IMR-90 (cell line): Measurements from ENCODE around the gene UNC5B. TPM values are rescaled to one million over a fixed set of nuclear protein-coding genes. Genes with fewer than 3 reads are reported as not detected.

Source experiments
- ATAC-seq: fragments of 200-7000 bp; cut with Tn5 transposase; 2 replicates; pipeline ENCODE4 v1.9.1; 2020; ENCODE audit warnings: low read depth, mild to moderate bottlenecking, moderate library complexity
- BruUV-seq: library from RNA; stranded (reverse); fragments of 400-500 nt; replicated peaks from 2 replicates; lab custom pipeline; 2021; lab: Mats Ljungman, UMichigan
- CTCF ChIA-PET: fragments of 300-600 bp; formaldehyde crosslinking; extraction: SDS; loops from one replicate; lab custom pipeline; 2021; ENCODE audit warnings: antibody characterized with exemption; lab: Yijun Ruan, JAX
- POLR2A ChIA-PET: fragments of 300-600 bp; sonication (Branson Sonifier 250); formaldehyde crosslinking; loops from one replicate; lab custom pipeline; 2022; ENCODE audit warnings: antibody characterized with exemption; ENCODE audit not compliant: unreplicated experiment; lab: Charles Lee
- DNase-seq: peaks from one replicate; pipeline ENCODE4 v3.0.0; 2013
- H2AFZ ChIP-seq: replicated peaks from 2 replicates; pipeline ENCODE3; 2013; ENCODE audit warnings: low read length, mild to moderate bottlenecking; ENCODE audit not compliant: poor library complexity
- H2AK5ac ChIP-seq: 2 replicates; pipeline ENCODE4 v1.6.1; 2013; ENCODE audit warnings: low read depth, low read length, inconsistent platforms
- H2AK9ac ChIP-seq: replicated peaks from 2 replicates; pipeline ENCODE3; 2013; ENCODE audit warnings: mild to moderate bottlenecking, low read depth, low read length, moderate library complexity; ENCODE audit not compliant: poor library complexity
- H2BK120ac ChIP-seq: 2 replicates; pipeline ENCODE4 v1.6.1; 2013; ENCODE audit warnings: low read depth, low read length, inconsistent platforms
- H2BK15ac ChIP-seq: 3 replicates; pipeline ENCODE4 v1.6.1; 2013; ENCODE audit warnings: low read depth, low read length, inconsistent platforms
- H2BK20ac ChIP-seq: 2 replicates; pipeline ENCODE4 v1.6.1; 2013; ENCODE audit warnings: low read depth, mild to moderate bottlenecking, inconsistent platforms, low read length, moderate library complexity
- H2BK5ac ChIP-seq: 2 replicates; pipeline ENCODE4 v1.6.1; 2013; ENCODE audit warnings: mild to moderate bottlenecking, low read depth, low read length, inconsistent platforms; ENCODE audit not compliant: poor library complexity, severe bottlenecking
- H3K14ac ChIP-seq: replicated peaks from 2 replicates; pipeline ENCODE4 v1.6.1; 2013; ENCODE audit warnings: low read depth, low read length, inconsistent platforms
- H3K18ac ChIP-seq: 2 replicates; pipeline ENCODE4 v1.6.1; 2013; ENCODE audit warnings: low read depth, low read length, control low read depth
- H3K23ac ChIP-seq: 2 replicates; pipeline ENCODE4 v1.6.1; 2013; ENCODE audit warnings: low read depth, low read length, inconsistent platforms
- H3K27ac ChIP-seq: 2 replicates; pipeline ENCODE4 v1.5.1; 2013; ENCODE audit warnings: mild to moderate bottlenecking, control low read depth, low read length; ENCODE audit not compliant: insufficient read depth
- H3K27me3 ChIP-seq: 2 replicates; pipeline ENCODE4 v1.6.1; 2013; ENCODE audit warnings: low read length; ENCODE audit not compliant: control insufficient read depth, insufficient read depth
- H3K36me3 ChIP-seq: 2 replicates; pipeline ENCODE4 v1.6.1; 2013; ENCODE audit warnings: low read length, mixed read lengths; ENCODE audit not compliant: control insufficient read depth, insufficient read depth
- H3K4ac ChIP-seq: 2 replicates; pipeline ENCODE4 v1.6.1; 2013; ENCODE audit warnings: low read depth, low read length, inconsistent platforms
- H3K4me1 ChIP-seq: 2 replicates; pipeline ENCODE4 v1.6.1; 2013; ENCODE audit warnings: low read length, mixed read lengths; ENCODE audit not compliant: control insufficient read depth, insufficient read depth
- H3K4me2 ChIP-seq: 2 replicates; pipeline ENCODE4 v1.6.1; 2013; ENCODE audit warnings: low read depth, mild to moderate bottlenecking, control low read depth, low read length, moderate library complexity
- H3K4me3 ChIP-seq: 2 replicates; pipeline ENCODE4 v1.5.1; 2013; ENCODE audit warnings: low read depth, mild to moderate bottlenecking, control low read depth, low read length, moderate library complexity; ENCODE audit not compliant: insufficient read depth
- H3K56ac ChIP-seq: 2 replicates; pipeline ENCODE4 v1.6.1; 2013; ENCODE audit warnings: low read length, inconsistent platforms; ENCODE audit not compliant: insufficient read depth; ENCODE audit errors: extremely low read depth
- H3K79me1 ChIP-seq, 2 experiments: 2 replicates each; pipeline ENCODE4 v1.6.1; 2013; ENCODE audit warnings: low read length in 2 of 2, inconsistent platforms in 1 of 2, low read depth in 1 of 2
- H3K9ac ChIP-seq: 2 replicates; pipeline ENCODE4 v1.6.1; 2013; ENCODE audit warnings: low read depth, low read length, control low read depth
- H3K9me1 ChIP-seq: 2 replicates; pipeline ENCODE4 v1.6.1; 2013; ENCODE audit warnings: low read length, inconsistent platforms; ENCODE audit not compliant: insufficient read depth
- H3K9me3 ChIP-seq: 2 replicates; pipeline ENCODE4 v1.6.1; 2013; ENCODE audit warnings: low read length; ENCODE audit not compliant: control insufficient read depth, insufficient read depth
- H4K20me1 ChIP-seq: 2 replicates; pipeline ENCODE4 v1.6.1; 2013; ENCODE audit warnings: low read length, inconsistent platforms; ENCODE audit not compliant: insufficient read depth
- H4K5ac ChIP-seq: 2 replicates; pipeline ENCODE4 v1.6.1; 2013; ENCODE audit warnings: mild to moderate bottlenecking, low read depth, low read length, control low read depth
- H4K8ac ChIP-seq, 2 experiments: 2 replicates each; pipeline ENCODE4 v1.6.1; 2013; ENCODE audit warnings: low read depth in 2 of 2, low read length in 2 of 2, control low read depth in 1 of 2, inconsistent platforms in 1 of 2
- H4K91ac ChIP-seq: 2 replicates; pipeline ENCODE4 v1.6.1; 2013; ENCODE audit warnings: low read depth, low read length, inconsistent platforms; ENCODE audit not compliant: insufficient read depth
- BHLHE40 ChIP-seq: fragments of 150-350 bp; IDR thresholded peaks from 2 replicates; pipeline ENCODE4 v1.6.1; 2016; ENCODE audit warnings: mild to moderate bottlenecking, low read depth, low read length
- CEBPB ChIP-seq: IDR thresholded peaks from 2 replicates; pipeline ENCODE4 v1.6.1; 2012; ENCODE audit warnings: low read depth, low read length, improper control_type of control experiment
- CHD1 ChIP-seq: IDR thresholded peaks from 2 replicates; pipeline ENCODE4 v1.6.1; 2012; ENCODE audit warnings: low read depth, low read length, improper control_type of control experiment
- FOS ChIP-seq: fragments of 150-350 bp; IDR thresholded peaks from 2 replicates; pipeline ENCODE4 v1.6.1; 2016; ENCODE audit warnings: low read depth, low read length
- MXI1 ChIP-seq: IDR thresholded peaks from 2 replicates; pipeline ENCODE4 v1.6.1; 2012; ENCODE audit warnings: low read depth, mild to moderate bottlenecking, low read length, moderate library complexity, borderline replicate concordance
- NFE2L2 ChIP-seq: fragments of 150-350 bp; IDR thresholded peaks from 2 replicates; pipeline ENCODE4 v1.6.1; 2016; ENCODE audit warnings: low read depth, mild to moderate bottlenecking, low read length
- RFX5 ChIP-seq: IDR thresholded peaks from 2 replicates; pipeline ENCODE4 v1.8.0; 2012; ENCODE audit warnings: low read depth, mild to moderate bottlenecking, low read length, moderate library complexity
- SMC3 ChIP-seq: fragments of 150-350 bp; IDR thresholded peaks from 2 replicates; pipeline ENCODE4 v1.6.1; 2016; ENCODE audit warnings: low read depth, mild to moderate bottlenecking, antibody characterized with exemption, low read length, moderate library complexity
- WGBS, 2 experiments: methylation state at CpG; one replicate each; pipeline versions ENCODE4 v1.1.5 to v1.1.7; 2013; ENCODE audit warnings: missing lambda C conversion rate in 2 of 2; ENCODE audit not compliant: insufficient read length in 1 of 2; ENCODE audit errors: extremely low coverage in 2 of 2; 5-methylcytosine and 5-hydroxymethylcytosine counted together
- dilution Hi-C: fragments of 300-500 bp; cut with HindIII; formaldehyde crosslinking; loops from one replicate; pipeline ENCODE4 v1.14.3; 2018; ENCODE audit warnings: low sequenced_read_pairs; ENCODE audit not compliant: unreplicated experiment
- in situ Hi-C: fragments of 300-500 bp; cut with MboI; formaldehyde crosslinking; loops from 3 replicates; pipeline ENCODE4 v1.14.3; 2019; ENCODE audit warnings: low sequenced_read_pairs, inconsistent platforms, mixed read lengths
- intact Hi-C: fragments of 100-400 bp; cut with micrococcal nuclease; formaldehyde crosslinking; loops from 2 replicates; pipeline ENCODE4 v1.10.0; 2022
- polyA plus RNA-seq, 3 experiments: library from polyadenylated mRNA; depleted of rRNA; stranded (reverse); fragments of >200 nt; gene quantifications; 2 replicates each; pipeline ENCODE4 v1.2.3, GENCODE V29; 2012; ENCODE audit warnings: low replicate concordance in 1 of 3
- total RNA-seq: library from RNA; depleted of rRNA; stranded (reverse); fragments of >200 nt; gene quantifications from 2 replicates; pipeline ENCODE4 v1.2.3, GENCODE V29; 2012

UNC5B gene
- total and polyA plus RNA-seq, 2 of the 4 experiments (the other 2 are of a cell fraction) = 1.6 to 4.2 TPM

DNA sequence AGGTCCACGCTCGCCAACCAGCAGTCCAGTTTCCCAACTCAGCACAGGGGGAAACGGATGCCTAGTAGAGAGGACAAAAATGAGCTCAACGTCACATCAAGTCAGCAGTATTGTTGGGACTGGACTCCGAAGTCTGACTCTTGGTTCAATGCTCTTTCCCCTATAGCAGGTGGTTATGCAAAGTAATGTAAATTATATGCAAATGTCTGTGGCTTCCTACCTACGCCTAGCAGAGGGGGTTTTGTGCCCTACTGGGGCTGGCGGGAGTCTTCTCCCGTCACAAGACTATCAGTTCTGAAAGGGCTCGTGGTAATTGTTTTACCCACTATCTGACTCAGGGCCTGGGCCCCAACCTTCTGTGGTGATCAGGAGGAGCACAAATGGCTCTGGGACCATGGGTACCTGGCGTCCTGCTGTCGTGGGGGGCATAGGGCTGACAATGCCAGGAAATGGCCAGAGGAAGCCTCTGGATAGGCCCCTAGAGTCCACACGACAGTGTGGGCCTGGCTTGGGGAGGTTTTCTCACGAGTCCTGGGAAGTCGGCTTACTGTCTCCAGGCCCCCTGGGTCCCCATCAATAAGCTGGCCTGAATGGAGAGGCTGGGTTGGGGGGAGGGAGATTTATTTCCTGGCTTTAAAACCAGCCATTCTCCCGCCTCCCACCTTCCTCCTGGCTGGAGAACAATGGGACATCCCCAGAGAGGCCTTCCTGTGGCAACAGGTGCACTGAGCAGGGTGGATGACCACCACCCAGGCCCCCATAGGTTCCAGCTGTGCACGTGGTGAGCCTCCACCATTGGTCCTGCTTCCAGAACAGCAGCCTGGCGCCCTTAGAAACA, 41.8 kb downstream of the UNC5B start:
- BruUV-seq = no TSS peak
- Histone ChIP-seq H2AK9ac (no peak overlapping the region), H2BK120ac (no peak overlapping the region), H4K20me1 (no peaks in the 10 kb centered on the region), H3K36me3 (no peaks in the 10 kb centered on the region), H3K56ac (no peak overlapping the region), H3K4me2 (no peak overlapping the region), H4K8ac (no peak overlapping the region), H3K14ac (no peak overlapping the region), H2AFZ (no peak overlapping the region), H4K91ac (no peak overlapping the region), H3K4ac (no peak overlapping the region), H2BK15ac (no peak overlapping the region; the same call in 2 of the 3 replicates), H3K79me1 (peaks cover 0 to 6% of the 10 kb centered on the region in 2 experiments; a peak in 2 of 4 replicates), H2BK5ac (no peak overlapping the region), H3K9ac (no peak overlapping the region), H3K9me3 (no peaks in the 10 kb centered on the region), H4K5ac (no peak overlapping the region), H3K18ac (no peak overlapping the region), H2BK20ac (no peak overlapping the region; the same call in 1 of the 2 replicates), H3K27me3 (no peaks in the 10 kb centered on the region), H3K4me3 (no peak overlapping the region), H3K23ac (no peak overlapping the region), H3K9me1 (0 out of 2 replicates have a peak, but pooled peaks cover 2% of the 10 kb centered on the region), H2AK5ac (no peak overlapping the region), H3K27ac (no peak overlapping the region), H3K4me1 (peaks cover 10% of the 10 kb centered on the region; the same call in 1 of the 2 replicates)
- WGBS, 2 experiments = no CpG with 5 or more reads among the region's 17 CpGs
- in situ Hi-C loops (no loop called here), intact Hi-C loops (no loop called here), dilution Hi-C loops (no loop called here)
- POLR2A ChIA-PET = no interaction called here
- TF ChIP-seq FOS (no peak), RFX5 (no peak), MXI1 (no peak), SMC3 (no peak), NFE2L2 (no peak), BHLHE40 (no peak), CHD1 (no peak), CEBPB (no peak)
- ATAC-seq = no peak
- CTCF ChIA-PET = no interaction called here
- DNase-seq = no peak
